PC-3 (cell line): ENCODE measurements around the gene PACSIN2.

Source experiments
- EZH2 ChIP-seq: fragments of 300-600 bp; sonication (generic); IDR thresholded peaks from one replicate; pipeline ENCODE4 v1.6.1; 2017; ENCODE audit warnings: antibody characterized with exemption, mild to moderate bottlenecking, low read length; ENCODE audit not compliant: unreplicated experiment
- TF ChIP-seq, protein P1 (sequence below): fragments of 300-600 bp; sonication (generic); conservative IDR thresholded peaks from 2 replicates; pipeline ENCODE4 v1.5.1; 2017; ENCODE audit warnings: antibody characterized with exemption, low read depth, mild to moderate bottlenecking, low read length

DNA sequence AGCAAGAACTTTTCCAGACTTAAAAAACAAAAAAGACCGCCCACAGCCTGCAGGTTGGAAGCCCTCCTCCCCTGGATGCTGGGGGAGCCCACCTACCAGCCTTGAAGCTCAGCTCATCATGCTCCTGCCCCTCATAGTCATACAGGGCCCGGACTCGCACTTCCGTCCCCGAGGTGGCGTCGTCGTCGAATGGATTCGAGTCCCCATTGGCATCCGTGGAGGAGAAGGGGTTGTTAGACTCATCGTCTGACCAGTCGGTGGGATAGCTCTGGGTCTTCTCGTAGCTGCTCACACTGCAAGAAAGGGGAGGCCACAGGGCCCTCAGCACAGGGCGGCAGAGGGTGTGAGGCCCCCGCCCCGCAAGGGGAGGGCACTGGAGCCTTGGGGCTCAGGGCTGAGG is 138.9 kb downstream of the PACSIN2 start:
- TF ChIP-seq, protein P1, sequence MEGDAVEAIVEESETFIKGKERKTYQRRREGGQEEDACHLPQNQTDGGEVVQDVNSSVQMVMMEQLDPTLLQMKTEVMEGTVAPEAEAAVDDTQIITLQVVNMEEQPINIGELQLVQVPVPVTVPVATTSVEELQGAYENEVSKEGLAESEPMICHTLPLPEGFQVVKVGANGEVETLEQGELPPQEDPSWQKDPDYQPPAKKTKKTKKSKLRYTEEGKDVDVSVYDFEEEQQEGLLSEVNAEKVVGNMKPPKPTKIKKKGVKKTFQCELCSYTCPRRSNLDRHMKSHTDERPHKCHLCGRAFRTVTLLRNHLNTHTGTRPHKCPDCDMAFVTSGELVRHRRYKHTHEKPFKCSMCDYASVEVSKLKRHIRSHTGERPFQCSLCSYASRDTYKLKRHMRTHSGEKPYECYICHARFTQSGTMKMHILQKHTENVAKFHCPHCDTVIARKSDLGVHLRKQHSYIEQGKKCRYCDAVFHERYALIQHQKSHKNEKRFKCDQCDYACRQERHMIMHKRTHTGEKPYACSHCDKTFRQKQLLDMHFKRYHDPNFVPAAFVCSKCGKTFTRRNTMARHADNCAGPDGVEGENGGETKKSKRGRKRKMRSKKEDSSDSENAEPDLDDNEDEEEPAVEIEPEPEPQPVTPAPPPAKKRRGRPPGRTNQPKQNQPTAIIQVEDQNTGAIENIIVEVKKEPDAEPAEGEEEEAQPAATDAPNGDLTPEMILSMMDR: no peak
- no peak for TF ChIP-seq EZH2
